LNCAP (cell line): ENCODE measurements around the gene SLC38A6.

Source experiments
- TF ChIP-seq, protein P1 (sequence below): fragments of 450-650 bp; IDR thresholded peaks from 2 replicates; pipeline ENCODE4 v1.5.1; 2017; ENCODE audit warnings: mild to moderate bottlenecking

The SLC38A6 gene

DNA sequence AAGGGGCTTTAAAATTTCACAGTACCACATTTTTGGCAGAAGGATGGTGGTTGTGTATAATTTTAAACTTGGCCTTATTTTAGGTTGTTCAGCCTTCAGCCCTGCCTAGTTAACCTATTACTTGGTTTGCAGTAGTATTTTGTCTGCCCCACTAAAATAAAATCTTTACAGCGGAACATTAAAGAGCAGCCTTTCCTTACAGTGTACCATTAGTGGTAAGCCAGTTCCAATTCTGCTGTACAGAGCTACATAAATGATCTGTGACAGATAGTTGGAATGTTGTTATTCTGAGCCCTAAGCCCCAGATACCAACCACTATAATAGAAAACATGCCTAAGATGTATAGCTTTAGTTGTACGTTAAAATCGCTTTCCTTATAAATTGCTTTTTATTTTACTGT lies 56.2 kb downstream of the SLC38A6 start:
- TF ChIP-seq, protein P1, sequence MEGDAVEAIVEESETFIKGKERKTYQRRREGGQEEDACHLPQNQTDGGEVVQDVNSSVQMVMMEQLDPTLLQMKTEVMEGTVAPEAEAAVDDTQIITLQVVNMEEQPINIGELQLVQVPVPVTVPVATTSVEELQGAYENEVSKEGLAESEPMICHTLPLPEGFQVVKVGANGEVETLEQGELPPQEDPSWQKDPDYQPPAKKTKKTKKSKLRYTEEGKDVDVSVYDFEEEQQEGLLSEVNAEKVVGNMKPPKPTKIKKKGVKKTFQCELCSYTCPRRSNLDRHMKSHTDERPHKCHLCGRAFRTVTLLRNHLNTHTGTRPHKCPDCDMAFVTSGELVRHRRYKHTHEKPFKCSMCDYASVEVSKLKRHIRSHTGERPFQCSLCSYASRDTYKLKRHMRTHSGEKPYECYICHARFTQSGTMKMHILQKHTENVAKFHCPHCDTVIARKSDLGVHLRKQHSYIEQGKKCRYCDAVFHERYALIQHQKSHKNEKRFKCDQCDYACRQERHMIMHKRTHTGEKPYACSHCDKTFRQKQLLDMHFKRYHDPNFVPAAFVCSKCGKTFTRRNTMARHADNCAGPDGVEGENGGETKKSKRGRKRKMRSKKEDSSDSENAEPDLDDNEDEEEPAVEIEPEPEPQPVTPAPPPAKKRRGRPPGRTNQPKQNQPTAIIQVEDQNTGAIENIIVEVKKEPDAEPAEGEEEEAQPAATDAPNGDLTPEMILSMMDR, result no peak

DNA sequence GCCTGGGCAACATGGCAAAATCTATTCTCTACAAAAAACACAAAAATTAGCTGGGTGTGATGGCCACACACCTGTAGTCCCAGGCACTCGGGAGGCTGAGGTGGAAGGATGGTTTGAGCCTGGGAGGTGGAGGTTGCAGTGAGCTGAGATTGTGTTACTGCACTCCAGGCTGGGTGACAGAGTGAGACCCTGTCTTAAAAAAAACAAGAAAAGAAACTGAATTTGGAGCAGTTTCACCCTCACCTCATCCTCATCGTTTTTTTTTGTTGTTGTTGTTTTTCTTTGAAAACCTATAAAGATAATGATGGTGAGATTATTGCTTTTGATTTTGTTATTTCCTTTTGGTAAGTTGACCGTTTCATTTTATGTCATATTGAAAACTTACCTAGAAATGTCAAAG lies 60.7 kb downstream of the SLC38A6 start:
- TF ChIP-seq, protein P1, result no peak

DNA sequence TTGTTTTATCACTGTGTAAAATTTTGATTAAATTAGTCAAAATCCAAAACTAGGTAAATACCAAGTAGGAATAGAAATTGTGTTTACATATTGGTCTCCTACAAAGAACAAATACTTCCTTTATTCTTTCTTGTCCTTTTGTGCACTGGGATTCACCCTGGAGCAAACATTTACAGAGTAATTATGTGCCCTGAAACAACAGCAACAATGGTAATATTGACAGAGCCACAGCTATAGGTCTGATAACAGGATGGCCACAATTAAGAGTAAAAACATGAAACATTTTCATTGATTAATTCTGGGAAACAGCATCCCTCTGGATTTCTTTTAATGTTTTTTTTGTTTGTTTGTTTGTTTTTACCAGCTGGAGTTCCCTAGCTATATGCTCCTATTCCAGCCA lies 61.2 kb downstream of the SLC38A6 start:
- TF ChIP-seq, protein P1, result no peak

DNA sequence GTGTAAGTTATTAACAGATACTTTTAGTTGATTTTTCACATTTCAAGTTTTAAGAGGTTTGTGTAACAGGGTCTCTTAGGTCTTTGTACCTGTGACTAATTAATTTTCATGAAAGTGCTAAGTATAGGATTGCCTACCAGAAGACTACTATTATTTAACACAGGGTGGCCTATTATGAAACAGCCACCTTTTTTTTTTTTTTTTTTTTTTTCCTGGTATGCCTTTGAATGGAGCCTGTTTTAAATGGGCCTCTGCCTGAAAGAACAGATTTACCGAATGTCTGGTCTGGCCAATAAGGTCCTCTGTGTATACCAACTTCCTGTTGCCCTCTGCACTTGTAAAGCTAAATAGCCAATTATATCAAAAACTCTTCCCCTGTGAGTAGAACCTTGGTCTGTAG lies 62.5 kb downstream of the SLC38A6 start:
- TF ChIP-seq, protein P1, result no peak

DNA sequence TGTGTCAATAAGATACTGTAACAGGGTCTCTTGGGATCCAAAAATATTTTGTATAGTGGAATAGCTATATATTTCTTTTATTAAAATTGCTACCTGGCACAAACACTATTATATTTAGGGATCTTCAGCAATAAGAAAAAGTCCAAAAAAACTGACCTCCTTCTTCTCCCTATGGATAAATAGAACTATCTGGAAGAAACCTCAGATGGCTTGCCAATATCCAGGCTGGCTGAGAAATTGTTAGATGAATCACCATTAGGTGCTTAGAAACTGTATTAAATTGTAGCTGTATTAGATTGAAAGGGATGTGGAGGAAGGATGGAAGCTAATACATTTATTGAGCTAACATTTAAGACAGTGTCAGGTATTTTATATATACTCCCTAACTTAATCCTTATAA lies 66.0 kb downstream of the SLC38A6 start:
- TF ChIP-seq, protein P1, result no peak

DNA sequence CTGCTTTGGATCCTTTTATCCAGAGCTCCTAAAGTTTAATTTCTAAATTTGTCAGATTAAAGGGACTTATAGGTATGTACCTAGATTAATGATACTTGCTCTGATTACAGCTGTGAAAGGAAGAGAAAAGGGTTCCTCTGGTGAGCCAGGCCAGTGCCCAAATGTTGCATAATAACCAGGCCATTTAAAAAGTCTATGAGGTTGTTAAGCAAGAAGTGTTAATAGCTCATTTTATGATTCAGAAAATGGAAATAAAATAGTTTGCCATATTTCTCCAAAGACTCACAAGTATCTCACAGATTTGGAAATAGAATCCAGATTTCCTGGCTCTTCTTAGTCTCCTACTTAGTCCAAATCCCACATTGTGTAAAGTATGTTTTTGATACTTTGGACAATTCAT lies 67.6 kb downstream of the SLC38A6 start:
- TF ChIP-seq, protein P1, result no peak

DNA sequence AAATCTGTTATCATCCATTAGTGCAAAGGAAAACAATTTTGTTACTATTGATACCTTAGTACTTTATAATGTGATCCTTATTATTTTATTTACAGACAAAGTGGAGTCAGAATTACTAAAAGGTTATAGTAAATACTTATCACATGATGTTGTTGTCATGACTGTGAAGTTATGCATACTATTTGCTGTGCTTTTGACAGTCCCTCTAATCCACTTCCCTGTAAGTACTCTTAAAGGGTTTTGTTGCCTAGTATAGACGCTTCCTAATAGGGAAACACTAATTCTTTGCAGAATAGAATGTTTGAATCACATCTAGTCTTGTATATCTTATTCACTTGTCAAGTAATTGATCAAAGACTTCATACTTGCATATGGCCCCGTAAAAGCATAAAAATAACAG lies 69.4 kb downstream of the SLC38A6 start:
- TF ChIP-seq, protein P1, result no peak

DNA sequence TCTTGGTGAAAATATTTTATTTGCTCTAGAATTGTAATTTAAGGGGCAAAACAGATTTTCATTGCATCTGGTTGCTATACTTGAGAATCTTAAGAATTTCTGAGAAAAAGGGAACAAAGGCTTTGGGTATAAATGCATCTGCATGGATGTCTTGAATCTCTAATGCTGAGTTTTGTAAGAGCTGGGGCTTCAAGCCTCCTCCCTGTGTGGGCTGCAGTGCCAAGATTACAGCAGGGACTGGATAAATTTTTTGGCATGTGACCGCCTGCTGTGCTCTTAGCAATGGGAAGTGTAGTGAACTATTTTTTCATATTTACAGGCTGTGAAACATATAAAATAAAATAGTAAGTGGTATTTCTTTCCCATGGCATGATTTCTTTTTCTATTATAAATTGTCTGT lies 70.0 kb downstream of the SLC38A6 start:
- TF ChIP-seq, protein P1, result no peak
